GM21526 (cell line): ENCODE results near the gene RIOX2.

Source experiments
- ATAC-seq: cut with Tn5 transposase; IDR thresholded peaks from one replicate; pipeline ENCODE4 v1.9.1; 2021; ENCODE audit warnings: moderate library complexity; ENCODE audit not compliant: unreplicated experiment, low FRiP score

RIOX2 gene

DNA sequence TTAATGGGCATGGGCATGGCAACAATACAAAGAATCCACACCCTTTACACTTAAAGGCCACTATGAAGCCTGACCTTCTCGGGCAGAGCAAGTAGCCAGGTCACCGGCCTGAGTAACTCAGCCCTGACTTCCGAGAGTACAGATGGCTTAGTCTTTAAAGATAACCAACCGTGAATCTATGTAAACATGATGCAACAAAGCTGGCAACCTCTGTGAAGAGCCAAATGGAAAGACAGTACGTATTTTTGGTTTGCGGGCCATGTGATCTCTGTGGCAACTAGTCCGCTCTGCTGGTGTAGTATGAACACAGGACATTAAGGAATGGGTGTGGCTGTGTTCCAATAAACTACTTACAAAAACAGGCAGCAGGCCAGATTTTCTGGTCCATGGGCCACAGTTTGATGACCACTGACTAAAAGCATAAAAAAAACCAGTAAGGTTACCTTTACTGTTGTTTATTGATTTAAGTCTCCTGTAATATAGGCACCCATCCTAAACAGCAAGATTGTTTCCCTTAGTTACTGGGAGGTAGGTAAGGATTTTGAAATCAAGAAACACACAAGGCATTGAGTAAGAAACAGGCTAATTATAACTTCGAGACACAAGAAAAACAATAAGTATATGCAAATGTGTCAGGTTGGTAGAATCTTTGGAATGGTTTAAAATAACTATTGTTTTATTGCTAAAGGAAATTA is 14.5 kb downstream of the RIOX2 start:
- ATAC-seq = no peak

DNA sequence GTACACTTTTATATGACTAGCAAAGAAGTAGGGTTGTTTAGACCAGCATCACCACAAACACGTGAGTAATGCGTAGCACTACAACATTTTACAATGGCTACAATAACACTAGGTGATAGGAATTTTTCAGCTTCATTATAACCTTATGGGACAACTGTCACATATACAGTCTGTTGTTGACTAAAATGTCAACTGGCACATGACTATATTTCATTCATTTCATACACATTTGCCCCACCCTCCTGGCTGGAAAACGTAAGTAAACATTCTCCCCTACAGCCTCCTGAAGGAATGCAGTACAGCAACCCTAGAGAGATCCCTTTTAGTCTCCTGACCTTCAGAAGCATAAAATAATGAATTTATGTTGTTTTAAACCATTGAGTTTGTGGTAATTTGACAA is 16.2 kb downstream of the RIOX2 start:
- no peak for ATAC-seq

GRCh38 chr3:97954228-97954827 is 17.9 kb downstream of the RIOX2 start:
- no peak for ATAC-seq

GRCh38 chr3:97952872-97953271 is 19.4 kb downstream of the RIOX2 start:
- no peak for ATAC-seq

- no peak for ATAC-seq
Observed at GRCh38 chr3:97952280-97952679, 20.0 kb downstream of the RIOX2 start.

DNA sequence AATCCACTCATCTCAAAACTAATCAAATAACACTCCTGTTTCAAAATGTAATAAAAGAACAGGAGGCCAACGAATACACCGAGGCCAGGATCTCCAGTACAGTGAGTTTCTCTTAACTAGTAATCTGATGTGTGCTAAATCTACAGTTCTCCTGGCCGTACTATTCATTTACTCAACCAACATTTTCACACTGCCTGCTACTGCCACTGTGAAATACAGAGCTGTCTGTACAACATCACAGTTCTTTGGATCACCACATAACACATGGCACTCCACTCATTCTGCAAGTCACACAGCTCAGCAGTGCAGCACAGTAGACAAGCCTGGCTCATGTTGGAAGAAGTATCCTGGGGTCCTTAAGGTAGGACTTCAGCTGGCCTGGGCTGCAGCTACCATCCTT is 21.9 kb downstream of the RIOX2 start:
- no peak for ATAC-seq

GRCh38 chr3:97949743-97950142 is 22.5 kb downstream of the RIOX2 start:
- ATAC-seq = no peak

DNA sequence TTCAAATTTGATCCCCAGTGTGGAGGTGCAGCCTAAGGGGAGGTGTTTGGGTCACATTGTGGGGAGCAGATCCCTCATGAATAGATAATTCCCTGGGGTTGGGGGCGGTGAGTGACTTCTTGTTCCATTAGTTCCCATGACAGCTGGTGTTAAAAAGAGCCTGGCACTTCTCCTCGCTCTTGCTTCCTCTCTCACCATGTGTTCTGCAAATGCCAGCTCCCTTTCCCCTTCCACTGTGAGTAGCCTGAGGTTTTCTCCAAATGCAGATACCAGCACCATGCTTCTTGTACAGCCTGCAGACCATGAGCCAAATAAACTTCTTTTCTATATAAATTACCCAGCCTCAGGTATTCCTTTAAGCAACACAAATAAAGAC is 23.1 kb downstream of the RIOX2 start:
- ATAC-seq = no peak

GRCh38 chr3:97948351-97949109 is 23.7 kb downstream of the RIOX2 start:
- no peak for ATAC-seq

- no peak for ATAC-seq
Observed at GRCh38 chr3:97942801-97943546, 29.3 kb downstream of the RIOX2 start.

- no peak for ATAC-seq
Observed at GRCh38 chr3:97940034-97940433, 32.2 kb downstream of the RIOX2 start.

DNA sequence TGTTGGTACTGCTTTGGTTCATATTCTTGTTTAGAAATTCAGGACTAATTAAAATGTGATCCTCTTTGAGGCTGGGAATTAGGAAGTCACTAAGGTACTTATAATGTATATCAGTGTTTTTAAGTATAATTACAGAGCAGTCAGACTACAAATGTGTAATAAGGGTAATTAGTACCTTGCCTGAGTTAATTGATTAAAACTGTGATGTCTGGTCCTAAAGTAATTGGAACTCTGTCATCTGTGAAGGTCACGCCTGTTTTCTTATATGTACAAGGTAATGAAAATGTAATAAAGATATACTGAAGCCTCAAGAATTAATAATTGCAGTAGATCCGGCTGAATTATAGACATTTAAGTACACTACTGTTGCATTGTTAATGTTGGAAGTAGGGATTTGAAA is 32.8 kb downstream of the RIOX2 start:
- no peak for ATAC-seq

GRCh38 chr3:97938444-97938843 is 33.8 kb downstream of the RIOX2 start:
- no peak for ATAC-seq

- ATAC-seq = no peak
Observed at GRCh38 chr3:97937205-97937604, 35.0 kb downstream of the RIOX2 start.

- ATAC-seq = no peak
Observed at GRCh38 chr3:97935842-97936241, 36.4 kb downstream of the RIOX2 start.

DNA sequence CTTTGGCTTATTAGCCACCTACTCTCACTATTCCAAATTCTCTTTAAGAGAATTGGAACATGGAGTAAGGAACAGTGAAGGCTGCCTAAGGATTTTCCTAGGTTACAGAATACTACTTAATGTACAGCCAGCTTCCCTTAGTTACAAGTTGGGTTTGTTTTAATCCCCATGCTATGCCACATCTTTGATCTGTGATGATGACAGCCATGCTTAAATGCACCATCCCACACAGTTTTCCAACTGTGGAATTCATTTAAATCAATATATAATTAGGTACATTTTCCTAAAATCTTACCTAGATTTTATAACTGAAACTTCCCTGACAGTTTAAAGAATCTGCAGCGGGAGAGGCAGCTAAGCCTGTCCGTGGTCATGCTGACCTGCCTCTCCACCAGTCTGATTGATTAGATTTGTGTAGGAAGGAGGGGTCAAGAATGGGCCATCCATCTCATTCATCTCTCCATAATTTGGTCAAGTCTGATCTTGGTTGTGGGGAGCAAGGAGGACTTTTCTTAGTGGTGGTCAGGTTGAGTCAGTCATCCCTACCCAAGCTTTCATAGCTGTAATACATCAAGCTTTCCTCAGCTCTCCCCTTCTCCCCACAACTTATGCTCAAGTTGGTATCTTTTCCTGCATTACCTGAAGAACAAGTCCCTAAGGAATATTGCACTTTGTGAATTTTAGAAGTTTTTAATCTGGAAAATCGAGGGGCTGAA is 37.1 kb downstream of the RIOX2 start:
- ATAC-seq = no peak

DNA sequence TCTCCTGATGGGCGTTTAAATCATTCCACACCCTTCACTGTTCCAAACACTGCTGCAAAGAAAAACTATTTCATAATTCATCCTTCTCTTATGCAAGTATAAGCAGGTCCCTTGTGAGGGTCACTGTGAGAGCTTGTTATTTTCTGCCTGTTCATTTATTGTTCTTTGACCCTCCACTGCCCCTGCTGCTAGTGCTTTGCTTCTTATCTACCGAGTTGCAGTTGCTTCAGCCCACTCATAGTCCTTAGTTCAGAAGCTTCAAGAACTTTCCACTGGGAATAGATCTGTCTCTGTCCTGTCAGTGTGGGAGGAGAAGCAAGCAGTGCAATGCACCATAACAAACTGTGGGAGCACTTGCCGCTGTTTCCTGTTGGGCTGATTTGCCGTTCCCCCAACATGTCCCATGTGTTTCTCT is 39.8 kb downstream of the RIOX2 start:
- ATAC-seq = no peak

DNA sequence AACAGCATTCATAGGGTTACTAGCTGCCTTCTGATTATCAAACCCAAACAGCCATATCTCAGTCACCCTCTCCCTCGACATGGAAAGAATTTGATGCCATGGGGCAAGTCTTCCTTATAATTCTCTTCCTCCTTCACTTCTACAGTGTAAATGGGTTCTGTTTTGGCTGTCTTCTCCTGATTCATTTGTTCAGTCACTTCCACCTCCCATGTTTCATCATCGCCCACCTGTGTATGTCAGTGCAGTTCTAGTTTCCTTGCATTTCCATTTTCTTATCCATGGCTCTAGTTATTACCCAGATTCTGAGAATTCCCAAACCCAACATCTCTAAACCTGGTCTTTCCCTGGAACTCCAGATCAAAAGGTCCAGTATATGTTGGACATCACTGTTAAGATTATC is 41.0 kb downstream of the RIOX2 start:
- no peak for ATAC-seq

- no peak for ATAC-seq
Observed at GRCh38 chr3:97930018-97930417, 42.2 kb downstream of the RIOX2 start.

DNA sequence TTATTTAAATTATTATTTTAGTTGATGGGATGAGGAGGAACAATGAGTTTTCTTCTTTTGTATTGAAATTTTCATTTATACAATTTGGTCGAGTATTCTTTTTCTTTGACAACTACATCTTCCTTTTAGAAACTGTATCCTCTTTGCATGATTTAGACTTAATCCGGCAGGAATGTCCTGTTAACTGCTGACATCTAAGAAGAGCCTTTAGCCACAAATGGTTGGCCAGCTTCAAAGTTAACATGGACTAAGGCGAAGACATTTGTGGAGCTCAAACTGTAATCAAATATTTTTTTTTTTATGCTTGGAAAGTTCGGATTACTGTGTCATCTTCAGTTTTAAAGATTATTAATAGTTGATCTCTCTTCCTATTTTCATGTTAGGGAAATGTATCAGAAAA is 43.2 kb downstream of the RIOX2 start:
- ATAC-seq = no peak

DNA sequence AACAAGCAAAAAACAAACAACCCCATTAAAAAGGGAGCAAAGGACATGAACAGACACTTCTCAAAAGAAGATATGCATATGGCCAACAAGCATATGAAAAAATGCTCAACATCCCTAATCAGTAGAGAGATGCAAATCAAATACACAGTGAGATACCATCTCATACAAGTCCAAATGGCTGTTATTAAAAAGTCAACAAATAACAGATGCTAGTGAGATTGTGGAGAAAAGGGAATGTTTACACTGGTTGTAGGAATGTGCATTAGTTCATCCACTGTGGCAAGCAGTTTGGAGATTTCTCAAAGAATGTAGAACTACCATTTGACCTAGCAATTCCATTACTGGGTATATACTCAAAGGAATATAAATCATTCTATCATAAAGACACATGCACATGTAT is 44.5 kb downstream of the RIOX2 start:
- ATAC-seq = no peak
